Hypothalamus (tissue), 51 donors: Measurements from ENCODE around the gene ARPP21.
A peak's percentile ranks its signal among the peaks of the same experiment; 100 is the strongest.

Experiments
- DNase-seq, 51 donors: peaks; one replicate each; lab custom pipeline; 2025; lab: John Stamatoyannopoulos, UW

Gene ARPP21

DNA sequence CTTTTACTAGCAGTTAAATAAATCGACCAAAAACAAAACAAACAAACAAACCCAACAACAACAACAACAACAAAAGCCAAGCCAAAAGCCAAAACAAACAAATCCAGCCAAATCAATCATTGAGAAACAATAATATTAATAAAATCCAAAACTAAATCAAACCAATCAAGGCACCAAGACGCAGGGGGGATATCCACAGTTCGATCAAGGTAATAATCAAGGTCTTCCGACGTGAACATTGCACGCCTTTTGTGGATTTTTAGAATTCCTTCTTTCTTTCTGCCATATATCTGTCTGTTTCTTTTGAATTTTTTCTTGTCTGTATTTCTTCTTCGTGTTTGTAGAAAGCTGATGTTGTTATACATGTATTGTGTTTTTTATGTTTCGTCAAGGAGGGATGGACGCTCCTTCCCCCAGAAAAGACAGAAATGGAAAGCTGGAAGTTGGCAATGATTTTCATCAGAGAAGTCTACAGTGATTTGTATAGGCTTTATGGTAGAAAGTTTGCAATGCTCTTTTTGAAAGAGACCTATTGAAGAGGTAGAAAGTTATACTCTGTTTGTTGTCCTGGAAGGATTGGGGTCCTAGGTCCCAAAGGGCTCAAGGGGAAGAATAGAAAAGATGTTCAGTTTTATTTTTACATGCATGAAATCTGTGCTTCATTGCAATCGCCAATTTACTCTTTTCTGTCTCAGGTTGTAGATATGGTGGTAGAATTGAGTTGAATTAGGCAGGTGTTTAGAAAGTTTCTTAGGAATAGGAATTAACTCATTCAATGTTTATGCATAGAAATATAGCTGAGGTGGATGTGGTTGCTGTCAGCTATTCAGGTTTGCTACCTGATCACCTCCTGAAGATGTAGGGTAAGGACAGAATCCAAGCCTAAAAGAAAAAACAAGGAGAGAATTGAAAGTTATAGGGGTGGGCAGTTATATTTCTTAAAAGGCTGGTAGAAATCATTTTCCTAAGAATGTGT lies 1.2 kb downstream of the ARPP21 start:
- DNase-seq = no peak

DNA sequence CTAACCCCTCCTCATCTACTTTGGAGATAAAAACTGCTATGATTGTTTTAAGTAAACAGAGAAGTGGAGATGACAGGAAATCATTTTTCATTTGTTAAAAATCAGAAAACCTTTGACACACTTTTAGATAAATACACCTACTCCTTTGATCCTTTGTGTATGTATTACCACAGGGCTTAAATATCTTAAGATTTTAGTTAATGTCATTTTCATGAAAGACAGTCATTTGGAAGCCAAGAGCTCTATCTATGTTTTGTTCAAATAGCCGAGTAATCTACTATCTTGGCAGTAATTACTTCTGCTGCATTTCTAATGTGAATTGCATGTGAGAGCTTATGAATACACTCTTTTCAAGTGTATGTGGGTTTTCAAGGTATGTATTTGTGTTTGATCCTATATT lies 2.0 kb downstream of the ARPP21 start:
- no peak for DNase-seq

DNA sequence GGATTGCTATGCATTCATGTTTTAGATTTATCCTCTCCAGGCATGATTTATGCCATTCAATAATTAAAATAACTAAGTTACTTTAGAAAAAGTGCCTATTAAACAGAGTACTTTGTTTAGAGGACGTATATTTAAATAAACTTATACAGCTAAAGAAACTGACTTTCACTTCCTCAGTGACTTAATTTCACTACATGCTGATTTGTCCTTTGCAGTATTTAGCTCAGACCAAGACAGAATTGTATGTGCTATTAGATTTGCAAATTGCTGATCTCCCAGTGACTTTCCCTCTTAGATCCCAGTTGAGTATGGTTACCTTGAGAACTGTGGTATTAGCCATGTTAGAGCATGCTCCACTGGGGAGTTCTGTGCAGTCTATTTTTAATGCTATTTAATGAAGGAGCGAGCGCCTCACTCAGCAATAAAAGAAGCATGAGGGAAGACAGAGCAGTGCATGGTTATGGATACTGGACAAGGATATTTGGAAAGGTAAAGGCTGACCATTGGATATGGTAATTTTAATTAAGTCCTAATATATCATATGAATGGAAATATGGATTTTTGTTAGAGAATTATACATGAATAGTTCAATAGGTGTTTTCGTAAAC lies 2.7 kb downstream of the ARPP21 start:
- DNase-seq = no peak

DNA sequence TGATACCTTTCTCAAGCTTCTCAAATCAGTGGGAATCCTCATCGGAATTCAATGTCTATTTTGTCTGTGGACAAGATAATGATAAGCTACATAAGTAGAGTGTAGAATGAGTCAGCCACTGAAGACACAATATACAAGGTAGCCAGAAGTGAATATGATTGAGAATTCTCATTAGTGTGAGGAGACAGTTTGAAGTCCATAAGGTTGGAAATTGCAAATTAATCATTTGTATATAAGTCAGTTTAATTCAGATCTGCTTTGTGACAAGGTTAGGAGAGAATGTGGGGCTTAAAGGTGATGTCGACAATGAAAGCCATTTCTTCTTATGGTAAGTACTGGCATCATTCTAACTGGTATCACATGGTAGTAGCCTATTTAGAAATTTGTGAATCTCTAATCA lies 4.2 kb downstream of the ARPP21 start:
- DNase-seq = no peak

DNA sequence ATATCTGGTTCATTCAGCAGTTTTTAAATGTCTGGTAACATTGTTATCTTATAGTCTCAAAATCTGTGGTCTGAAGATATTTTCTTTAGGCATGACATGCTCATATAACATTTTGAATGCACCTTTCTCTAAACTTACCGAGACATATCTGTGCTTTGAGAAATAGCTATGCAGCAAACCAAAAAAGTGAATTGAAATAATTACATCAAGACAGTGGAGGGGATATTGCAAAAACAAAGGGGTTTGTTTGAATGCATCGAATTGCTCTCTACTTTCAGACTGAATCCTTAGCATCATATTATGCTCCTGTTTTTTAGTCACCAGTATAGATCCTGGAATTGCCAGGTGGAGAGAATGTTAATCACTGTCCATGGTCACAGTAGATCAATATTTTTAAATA lies 5.1 kb downstream of the ARPP21 start:
- no peak for DNase-seq

DNA sequence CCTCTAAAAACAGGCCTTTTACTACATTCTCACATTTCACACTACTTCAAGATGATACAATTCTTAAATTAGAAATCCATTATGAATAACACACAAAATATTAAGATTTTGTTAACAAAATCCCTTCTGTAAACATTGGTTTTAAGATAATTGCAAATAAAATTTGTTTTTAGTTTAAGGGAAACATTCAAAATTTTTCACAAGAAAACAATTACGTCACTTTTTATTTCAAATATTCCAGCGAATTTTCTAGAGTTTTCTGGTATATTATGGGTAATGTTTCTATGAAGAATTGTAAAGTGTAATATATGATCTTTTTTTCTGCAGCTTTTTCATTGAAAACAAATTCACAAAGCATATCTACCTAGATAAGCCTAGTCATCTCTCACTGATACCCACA lies 5.9 kb downstream of the ARPP21 start:
- DNase-seq = no peak

DNA sequence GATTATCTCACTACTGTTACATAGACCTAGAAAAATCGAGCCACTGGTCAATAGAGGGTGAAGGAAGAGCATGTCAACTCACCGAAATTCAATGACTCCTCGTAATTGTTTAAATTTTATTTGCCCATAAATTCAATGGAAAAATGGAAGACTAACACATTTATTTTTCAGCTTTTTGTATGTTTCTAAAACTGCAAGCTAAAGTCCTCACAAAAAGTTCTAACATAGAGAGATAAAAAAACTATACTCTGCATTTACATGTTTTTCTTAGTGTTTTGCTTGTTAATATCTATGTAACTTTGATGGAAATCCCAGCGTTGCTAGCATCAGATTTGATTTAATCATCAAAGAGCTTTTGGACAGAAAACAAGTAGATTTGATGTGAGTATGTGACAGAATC lies 6.8 kb downstream of the ARPP21 start:
- no peak for DNase-seq

DNA sequence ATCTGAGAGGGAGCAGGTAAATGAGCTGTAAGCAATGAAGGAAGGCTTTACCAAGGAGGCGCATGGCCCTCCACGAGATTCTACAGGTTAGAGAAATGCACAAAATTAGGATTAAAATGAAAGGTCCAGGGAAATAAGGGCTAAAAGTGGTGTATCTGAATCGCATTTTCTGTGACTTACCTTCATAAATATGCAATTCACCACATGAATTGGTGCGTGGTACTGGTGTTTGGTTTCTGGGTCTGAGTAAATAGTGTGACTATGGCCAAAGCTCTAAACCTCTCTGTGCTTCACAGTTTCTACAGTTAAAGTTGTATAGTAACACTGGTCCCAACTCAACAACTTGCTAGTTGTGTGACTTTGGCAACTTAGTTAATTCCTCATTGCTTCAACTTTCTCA lies 8.1 kb downstream of the ARPP21 start:
- no peak for DNase-seq

DNA sequence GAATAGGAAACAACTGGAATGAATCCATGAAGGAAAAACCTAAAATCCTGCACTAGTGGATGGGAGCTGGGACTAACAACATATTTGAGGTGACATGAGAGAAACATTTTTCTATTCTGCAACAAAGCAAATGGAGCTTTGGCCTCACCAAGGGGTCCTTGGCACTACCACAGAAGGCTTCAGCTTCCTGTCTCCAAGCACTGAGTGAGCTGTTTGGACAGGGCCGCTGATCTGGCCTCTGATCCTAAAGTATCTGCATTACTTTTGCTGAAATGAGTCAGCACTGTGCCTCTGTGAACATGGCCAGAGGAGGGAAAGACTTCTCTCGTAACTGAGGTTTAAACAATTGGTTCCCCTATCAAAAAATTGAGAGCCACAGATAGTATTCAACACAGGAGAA lies 9.0 kb downstream of the ARPP21 start:
- DNase-seq = peak in 3 of 51 donors; percentile 1 to 3 (median 3)

DNA sequence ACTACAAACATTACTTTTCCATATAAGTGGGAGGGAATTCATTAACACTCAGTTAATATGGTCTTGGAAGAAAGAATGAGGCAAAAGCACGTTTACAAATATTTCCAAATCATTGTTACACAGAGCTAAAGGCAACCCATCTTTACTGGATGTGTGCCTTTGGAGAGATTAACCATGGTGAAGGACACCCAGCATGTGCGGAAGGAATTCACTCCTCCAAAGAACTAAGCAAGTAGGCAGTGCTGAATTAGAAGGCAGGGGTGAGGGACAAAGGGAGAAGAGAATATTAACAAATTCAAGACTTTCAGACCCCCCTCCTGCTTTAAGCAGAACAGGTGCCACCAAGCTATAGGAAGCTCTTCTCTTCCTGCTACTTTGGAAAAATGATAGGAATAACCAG lies 10.1 kb downstream of the ARPP21 start:
- DNase-seq = no peak

DNA sequence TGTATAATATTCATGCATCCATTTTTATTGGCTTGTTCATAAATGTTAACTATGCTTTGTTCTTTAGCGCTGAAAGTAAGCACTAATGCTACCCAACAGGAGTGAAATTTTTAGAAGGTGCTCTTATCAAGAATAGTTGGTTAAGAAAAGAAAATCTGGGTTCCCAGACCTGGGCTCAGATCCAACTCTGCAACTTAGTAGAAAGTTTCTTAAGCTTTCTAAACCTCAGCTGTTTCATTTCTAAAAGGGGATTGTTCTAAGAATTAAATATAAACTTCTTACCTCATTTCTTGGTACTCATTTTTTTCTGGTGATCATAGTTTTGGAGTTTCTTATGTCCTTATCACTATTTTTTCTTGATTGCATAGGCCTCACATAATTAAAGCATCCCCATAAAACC lies 12.1 kb downstream of the ARPP21 start:
- no peak for DNase-seq

DNA sequence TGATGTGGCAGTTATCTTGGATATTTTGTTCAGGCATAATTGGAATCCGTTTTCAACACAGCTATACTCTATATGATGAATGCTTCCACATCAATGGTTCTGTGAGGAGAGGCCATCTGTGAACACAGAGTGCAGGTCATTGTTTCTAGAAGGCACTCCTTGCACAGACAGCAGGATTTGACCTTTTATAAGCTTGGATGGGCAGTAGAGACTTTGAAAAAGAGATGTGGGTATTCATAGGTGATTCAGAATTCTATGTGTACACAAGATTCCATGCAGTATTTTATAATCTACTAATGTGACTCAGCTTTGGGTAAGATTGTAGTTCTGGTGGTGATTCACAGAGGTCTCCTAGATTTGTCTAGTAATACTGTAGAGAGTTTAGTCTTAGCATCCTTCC lies 12.5 kb downstream of the ARPP21 start:
- no peak for DNase-seq

DNA sequence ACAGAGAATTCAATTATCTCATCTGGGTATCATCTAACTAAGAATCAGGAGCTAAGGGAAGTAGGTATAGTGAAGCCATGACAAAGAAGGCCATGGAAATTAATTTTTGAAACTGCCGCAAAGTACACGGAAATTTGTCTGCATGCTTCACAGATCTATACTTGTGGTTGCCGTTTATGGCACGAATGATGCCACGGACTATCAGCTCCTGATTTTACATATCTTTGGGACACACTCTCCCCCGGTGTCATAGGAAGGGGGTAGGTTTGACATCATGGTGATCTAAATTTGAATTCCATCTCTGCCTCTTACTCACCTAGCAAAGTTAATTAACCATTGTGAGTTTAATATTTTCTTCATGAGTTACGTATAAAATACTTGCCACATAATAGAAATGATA lies 14.0 kb downstream of the ARPP21 start:
- no peak for DNase-seq

DNA sequence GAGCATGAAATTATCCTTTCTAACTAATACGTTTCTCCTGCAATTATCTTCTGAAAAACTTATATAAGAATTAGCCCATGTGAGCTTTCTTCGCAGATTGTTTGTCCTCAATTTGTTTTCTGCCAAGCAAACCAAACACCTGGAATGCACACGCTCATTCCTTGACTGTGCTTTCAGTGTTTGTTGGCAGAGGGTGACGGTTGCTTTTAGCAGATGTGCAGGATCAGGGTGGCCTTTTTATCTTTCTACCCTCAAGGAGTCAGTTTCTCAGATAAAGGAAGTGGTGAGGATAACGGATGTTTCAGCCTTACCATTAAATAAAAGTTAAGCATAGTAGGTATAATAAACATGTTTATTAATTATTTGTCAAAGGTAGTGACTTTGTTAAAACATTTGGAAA lies 15.2 kb downstream of the ARPP21 start:
- no peak for DNase-seq

DNA sequence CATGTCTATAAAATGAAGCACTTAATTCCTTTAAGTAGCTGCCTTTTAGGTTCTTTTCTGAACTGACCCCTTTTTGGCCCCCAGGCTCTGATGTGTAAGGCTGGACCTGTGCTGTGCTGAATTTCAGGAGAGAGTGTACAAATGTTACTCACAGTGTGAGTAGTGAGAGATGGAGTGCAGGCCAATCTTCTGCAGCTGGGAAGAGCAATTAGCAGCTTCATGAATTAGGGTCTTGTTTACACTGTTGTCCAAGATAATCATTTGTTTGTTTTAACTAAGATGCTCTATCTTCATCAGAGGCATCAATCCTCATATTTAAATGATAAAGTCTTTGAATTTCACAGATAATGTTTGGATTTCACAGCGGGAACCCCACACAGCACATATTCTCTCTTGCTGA lies 19.4 kb downstream of the ARPP21 start:
- peak in 1 of 51 donors; percentile 11 for DNase-seq

DNA sequence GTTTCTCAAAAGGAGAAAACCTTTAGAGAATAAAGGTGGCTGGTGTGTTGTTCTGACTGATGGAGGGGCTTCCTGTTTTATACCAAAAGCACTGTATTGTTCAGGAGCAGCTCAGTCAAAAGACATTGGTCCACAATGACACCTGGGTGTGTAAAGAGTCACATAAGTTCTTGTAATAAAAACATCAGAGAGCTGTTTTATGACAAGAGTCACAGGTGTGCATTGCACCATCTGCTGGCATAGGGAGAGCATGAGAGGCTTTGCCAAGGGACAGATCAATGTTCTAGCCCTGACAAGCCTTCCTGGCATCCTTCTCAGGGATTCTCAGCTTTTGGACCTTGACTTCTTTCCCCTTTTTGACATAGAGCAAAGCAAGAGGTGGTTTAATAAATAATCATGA lies 20.4 kb downstream of the ARPP21 start:
- no peak for DNase-seq

DNA sequence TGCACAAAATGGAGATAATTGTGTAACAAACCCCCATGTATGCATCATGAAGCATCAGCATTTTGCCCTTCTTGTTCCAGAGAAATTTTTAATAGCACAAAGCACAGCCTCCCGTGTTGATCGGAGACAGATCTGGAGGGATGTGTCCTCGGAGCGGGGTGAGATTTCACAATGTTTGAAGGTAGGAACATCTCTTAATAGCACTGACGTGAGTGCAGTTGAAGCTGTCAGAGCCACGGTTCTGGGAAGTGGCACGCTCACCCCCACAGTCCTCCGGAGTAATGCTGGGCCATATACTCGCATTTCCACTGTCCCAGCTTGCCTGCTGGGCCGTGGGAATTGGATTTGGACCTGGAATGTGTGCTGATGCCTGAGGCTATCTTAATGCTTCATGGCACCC lies 24.1 kb downstream of the ARPP21 start:
- DNase-seq = peak in 6 of 51 donors; percentile 4 to 69 (median 22)

DNA sequence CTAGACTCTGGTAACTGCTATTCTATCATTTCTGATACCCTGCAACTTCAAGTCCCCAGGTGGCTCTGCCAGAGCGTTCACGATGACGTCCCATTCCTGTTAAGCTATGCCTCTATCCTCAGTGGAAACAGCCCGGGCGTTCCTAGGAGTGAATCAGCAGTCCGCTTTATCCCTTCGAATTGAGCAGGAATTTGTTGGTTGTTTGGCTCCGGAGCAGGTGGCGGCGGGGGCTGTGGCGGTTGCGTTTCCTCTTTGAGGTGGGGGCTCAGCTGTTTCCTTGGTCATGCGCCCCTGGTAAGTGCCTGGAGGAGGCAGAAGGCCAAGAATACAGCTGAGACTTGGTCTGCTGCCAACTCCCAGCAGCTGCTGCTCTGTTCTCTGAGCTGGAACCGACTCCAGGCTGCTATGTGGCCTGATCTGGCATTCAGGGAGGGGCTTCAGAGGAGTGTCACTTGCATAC lies 25.2 kb downstream of the ARPP21 start:
- peak; percentile 24 to 91 (median 77) for DNase-seq

DNA sequence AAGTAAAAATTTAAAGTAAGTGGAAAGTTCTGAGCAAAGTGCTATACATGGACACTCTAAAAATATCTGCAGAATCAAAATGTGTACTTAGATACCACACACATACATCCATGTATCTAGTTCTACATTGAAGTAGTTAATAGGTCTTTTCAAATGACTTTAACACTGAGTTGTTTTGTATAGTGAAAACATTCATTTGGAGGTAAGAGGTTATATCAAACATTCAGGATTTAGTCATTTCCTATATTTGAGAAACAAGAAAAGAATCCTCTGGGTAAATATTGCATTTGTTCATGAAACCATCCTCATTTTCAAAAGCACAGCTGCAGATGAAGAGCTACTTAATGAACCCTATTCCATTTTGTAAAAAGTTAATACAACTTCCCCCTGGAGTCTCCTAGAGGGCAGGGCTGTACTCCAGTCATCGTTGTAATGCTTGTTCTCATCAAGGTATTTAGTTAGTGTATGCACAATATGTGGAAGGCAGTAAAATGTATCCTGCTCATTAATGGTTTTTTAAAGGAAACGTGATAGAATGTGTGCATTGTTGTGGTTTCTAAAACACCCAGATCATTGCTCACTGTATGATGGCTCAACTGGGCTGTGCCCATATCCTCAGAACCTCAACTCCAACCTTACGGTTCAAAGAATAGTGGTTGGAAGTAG lies 26.2 kb downstream of the ARPP21 start:
- no peak for DNase-seq

DNA sequence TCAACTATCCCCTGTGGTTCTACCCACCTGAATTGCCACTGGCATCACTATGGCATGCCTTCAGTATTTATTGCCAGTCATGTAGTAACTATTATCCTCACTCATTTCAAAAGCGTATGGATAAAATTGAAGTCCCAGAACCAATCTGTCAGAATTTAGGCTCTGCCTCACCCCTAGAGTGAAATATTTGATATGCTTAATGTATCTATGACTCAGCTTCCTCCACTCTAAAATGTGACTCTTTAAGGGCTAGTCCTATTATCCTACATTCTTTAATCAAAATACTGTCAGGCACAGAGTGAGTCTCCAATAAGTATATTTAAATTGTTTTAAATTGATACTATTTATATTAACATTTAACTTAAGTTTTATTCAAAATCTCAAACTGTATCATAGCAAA lies 27.6 kb downstream of the ARPP21 start:
- DNase-seq = no peak

DNA sequence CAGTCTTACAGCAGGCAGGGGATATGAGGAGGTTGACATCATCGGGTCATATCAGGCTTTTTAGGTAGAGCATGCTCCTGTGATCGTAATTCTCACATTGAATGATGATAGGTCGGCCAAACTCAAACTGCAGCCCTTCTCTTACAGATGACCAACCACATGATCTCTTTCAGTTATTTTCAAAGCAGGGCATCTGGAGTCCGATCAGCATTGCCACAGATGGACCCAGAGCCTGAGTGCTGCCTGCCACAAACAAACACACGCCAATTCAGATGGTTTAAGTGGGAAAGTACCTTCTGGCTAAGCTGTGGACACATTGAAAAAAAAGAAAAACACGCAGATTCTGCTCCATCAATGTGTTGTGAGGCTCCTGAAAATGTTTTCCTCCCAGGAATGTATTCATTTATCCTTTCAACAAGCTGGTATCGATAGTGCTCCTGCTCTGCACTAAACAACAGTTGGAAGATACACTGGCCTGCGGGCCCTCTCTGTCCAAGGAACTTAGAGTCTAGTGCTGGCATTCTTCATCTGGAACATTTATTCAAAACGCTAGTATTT lies 31.2 kb downstream of the ARPP21 start:
- peak in 6 of 51 donors; percentile 26 to 50 (median 30) for DNase-seq
